Cardiac muscle cell (in vitro differentiated cells and primary cell): ENCODE results near the gene GEN1. TPM values are rescaled to one million over a fixed set of nuclear protein-coding genes. Genes with fewer than 3 reads are reported as not detected.

ENCODE experiments used
- DNase-seq, 2 donors: peaks; one replicate each; pipeline versions ENCODE4 v3.0.0 to v3.0.0-alpha.2; 2010 to 2017; ENCODE audit warnings: low read depth in 1 of 2, low spot score in 1 of 2
- H3K27ac ChIP-seq: fragments of 200-600 bp; sonication (generic); 2 replicates; pipeline ENCODE4 v1.5.1; 2016
- H3K27me3 ChIP-seq: fragments of 200-600 bp; sonication (generic); 2 replicates; pipeline ENCODE4 v1.6.0; 2016; ENCODE audit warnings: control low read depth
- H3K36me3 ChIP-seq: fragments of 200-600 bp; sonication (generic); 2 replicates; pipeline ENCODE4 v1.5.1; 2016; ENCODE audit warnings: control low read depth
- H3K4me1 ChIP-seq: fragments of 200-600 bp; sonication (generic); 2 replicates; pipeline ENCODE4 v1.8.1; 2017; ENCODE audit warnings: low read depth, mild to moderate bottlenecking, mixed run types
- H3K4me3 ChIP-seq: fragments of 200-600 bp; sonication (generic); 2 replicates; pipeline ENCODE4 v1.5.1; 2016; ENCODE audit warnings: mild to moderate bottlenecking
- H3K9me3 ChIP-seq: fragments of 200-600 bp; sonication (generic); 2 replicates; pipeline ENCODE4 v1.5.1; 2017; ENCODE audit warnings: low read depth, mild to moderate bottlenecking, control low read depth
- CTCF ChIP-seq: IDR thresholded peaks from 2 replicates; pipeline ENCODE4 v1.5.1; 2012; ENCODE audit warnings: low read depth, mild to moderate bottlenecking, low read length
- polyA plus RNA-seq: library from polyadenylated mRNA; unstranded; fragments of >200 nt; fragmentation: Nextera tagmentation; extraction: Ambion mirVana; gene quantifications from 2 replicates; pipeline ENCODE4 v1.2.1, GENCODE V29; 2016
- total RNA-seq: library from RNA; depleted of rRNA; stranded (reverse); fragments of >200 nt; gene quantifications from 2 replicates; pipeline ENCODE4 v1.2.3, GENCODE V29; 2016

Gene GEN1
- total and polyA plus RNA-seq, 2 experiments from 2014 or later: 4.3 to 8.8 TPM

GRCh38 chr2:17754773-17755425 is 961 bp downstream of the GEN1 start:
- DNase-seq: peak in 1 of 2 donors; percentile 23
- H3K9me3 ChIP-seq: no peaks in the 10 kb centered on the region
- peaks cover 13% of the 10 kb centered on the region for H3K4me1 ChIP-seq
- H3K4me3 ChIP-seq: peak overlapping the region; percentile 60
- no peaks in the 10 kb centered on the region for H3K36me3 ChIP-seq
- H3K27me3 ChIP-seq: no peaks in the 10 kb centered on the region
- peak overlapping the region; percentile 99 for H3K27ac ChIP-seq
- no peak for TF ChIP-seq CTCF

- Histone ChIP-seq H3K4me1 (peaks cover 13% of the 10 kb centered on the region), H3K27ac (no peak overlapping the region), H3K36me3 (no peaks in the 10 kb centered on the region), H3K27me3 (no peaks in the 10 kb centered on the region), H3K9me3 (no peaks in the 10 kb centered on the region), H3K4me3 (no peak overlapping the region)
- DNase-seq: peak in 1 of 2 donors; percentile 55
- no peak for TF ChIP-seq CTCF
Observed at GRCh38 chr2:17756668-17757067, 2.7 kb downstream of the GEN1 start.

- Histone ChIP-seq H3K4me1 (peaks cover 13% of the 10 kb centered on the region), H3K4me3 (no peak overlapping the region), H3K9me3 (no peaks in the 10 kb centered on the region), H3K27ac (no peak overlapping the region), H3K36me3 (no peaks in the 10 kb centered on the region), H3K27me3 (no peaks in the 10 kb centered on the region)
- TF ChIP-seq CTCF: peak; percentile 5
- peak in 1 of 2 donors; percentile 81 for DNase-seq
Observed at GRCh38 chr2:17757321-17757720, 3.4 kb downstream of the GEN1 start.

GRCh38 chr2:17758118-17758517 is 4.2 kb downstream of the GEN1 start:
- TF ChIP-seq CTCF: no peak
- no peaks in the 10 kb centered on the region for H3K27me3 ChIP-seq
- DNase-seq: no peak
- H3K4me3 ChIP-seq: no peak overlapping the region
- H3K27ac ChIP-seq: no peak overlapping the region
- peaks cover 13% of the 10 kb centered on the region for H3K4me1 ChIP-seq
- H3K9me3 ChIP-seq: no peaks in the 10 kb centered on the region
- no peaks in the 10 kb centered on the region for H3K36me3 ChIP-seq

GRCh38 chr2:17759805-17760204 is 5.9 kb downstream of the GEN1 start:
- no peak for TF ChIP-seq CTCF
- no peaks in the 10 kb centered on the region for H3K27me3 ChIP-seq
- H3K4me1 ChIP-seq: peaks cover 9% of the 10 kb centered on the region
- DNase-seq: peak in 1 of 2 donors; percentile 74
- H3K27ac ChIP-seq: no peak overlapping the region
- no peak overlapping the region for H3K4me3 ChIP-seq
- no peaks in the 10 kb centered on the region for H3K36me3 ChIP-seq
- no peaks in the 10 kb centered on the region for H3K9me3 ChIP-seq
